UCSD-AML1 (cell line): Measurements from ENCODE around the gene CCDC40.
"Not testable (repeated sequence)": the region's sequence is repeated elsewhere in the genome, so short reads cannot be mapped to it uniquely, and the experiment has no call there.

Experiments used
- DNase-seq: peaks from one replicate; lab custom pipeline; 2025; ENCODE audit not compliant: unreplicated experiment; lab: John Stamatoyannopoulos, UW

The CCDC40 gene

GRCh38 chr17:80035937-80036714, at the start of gene CCDC40:
CCDC40 (plus strand) TSS chr17:80036642; CDS start chr17:80036663, 21 bp downstream.
- DNase-seq: peak; percentile 65

- no peak for DNase-seq
Measured at GRCh38 chr17:79987187-79987934, 49.1 kb upstream of the CCDC40 start.

- DNase-seq: no peak
Measured at GRCh38 chr17:79987935-79988184, 48.6 kb upstream of the CCDC40 start.

- DNase-seq: no peak
Measured at GRCh38 chr17:79988185-79988971, 48.1 kb upstream of the CCDC40 start.

- no peak for DNase-seq
Measured at GRCh38 chr17:79989106-79989835, 47.2 kb upstream of the CCDC40 start.

GRCh38 chr17:79990051-79990592, 46.3 kb upstream of the CCDC40 start:
- DNase-seq: no peak

GRCh38 chr17:79990704-79991103, 45.7 kb upstream of the CCDC40 start:
- no peak for DNase-seq

- peak; percentile 75 for DNase-seq
Measured at GRCh38 chr17:79991140-79991923, 45.1 kb upstream of the CCDC40 start.

- DNase-seq: no peak
Measured at GRCh38 chr17:79991924-79992648, 44.4 kb upstream of the CCDC40 start.

GRCh38 chr17:79992649-79993389, 43.6 kb upstream of the CCDC40 start:
- DNase-seq: no peak

GRCh38 chr17:79993390-79994227, 42.8 kb upstream of the CCDC40 start:
- DNase-seq: peak; percentile 92

- DNase-seq: not testable (repeated sequence)
Measured at GRCh38 chr17:79994228-79994569, 42.2 kb upstream of the CCDC40 start.

GRCh38 chr17:79994602-79995001, 41.8 kb upstream of the CCDC40 start:
- no peak for DNase-seq

- no peak for DNase-seq
Measured at GRCh38 chr17:79995696-79996095, 40.7 kb upstream of the CCDC40 start.

- no peak for DNase-seq
Measured at GRCh38 chr17:79996291-79996690, 40.2 kb upstream of the CCDC40 start.

GRCh38 chr17:79997011-79997660, 39.3 kb upstream of the CCDC40 start:
- peak; percentile 81 for DNase-seq

GRCh38 chr17:80000136-80000535, 36.3 kb upstream of the CCDC40 start:
- no peak for DNase-seq
